H1 (cell line): ENCODE results near the gene DOLK. TPM values are rescaled to one million over a fixed set of nuclear protein-coding genes. Genes with fewer than 3 reads are reported as not detected.

Experiments used
- CTCF ChIA-PET: fragments of 300-600 bp; sonication (Branson Sonifier 250); formaldehyde crosslinking; loops from one replicate; lab custom pipeline; 2021; ENCODE audit not compliant: partially characterized antibody; lab: Charles Lee
- POLR2A ChIA-PET: fragments of 300-600 bp; sonication (Branson Sonifier 250); formaldehyde crosslinking; loops from one replicate; lab custom pipeline; 2021; ENCODE audit warnings: inconsistent platforms; ENCODE audit not compliant: partially characterized antibody; lab: Charles Lee
- DNase-seq, 2 experiments: peaks; one replicate each; pipeline versions ENCODE4 v3.0.0 to v3.0.0-alpha.2; 2010 to 2022; ENCODE audit warnings: low spot score in 2 of 2, low read depth in 1 of 2, mixed read lengths in 1 of 2
- FAIRE-seq: peaks from 2 replicates; lab custom pipeline; 2011; peaks lifted over from hg19 to GRCh38; lab: Jason Lieb, UNC
- H2AFZ ChIP-seq: 2 replicates; pipeline ENCODE4 v1.8.1; 2012; ENCODE audit warnings: low read length, inconsistent platforms
- H2AK5ac ChIP-seq: 2 replicates; pipeline ENCODE4 v1.6.1; 2013; ENCODE audit warnings: low read depth, low read length
- H2BK120ac ChIP-seq: replicated peaks from 2 replicates; pipeline ENCODE3; 2013; ENCODE audit warnings: low read depth, low read length, inconsistent platforms
- H2BK12ac ChIP-seq: 2 replicates; pipeline ENCODE4 v1.6.1; 2013; ENCODE audit warnings: low read depth, low read length
- H2BK15ac ChIP-seq: 2 replicates; pipeline ENCODE4 v1.6.1; 2013; ENCODE audit warnings: low read length
- H2BK20ac ChIP-seq: 2 replicates; pipeline ENCODE4 v1.6.1; 2013; ENCODE audit warnings: low read length
- H2BK5ac ChIP-seq: 2 replicates; pipeline ENCODE4 v1.6.1; 2013; ENCODE audit warnings: low read depth, low read length
- H3K14ac ChIP-seq: 2 replicates; pipeline ENCODE4 v1.6.1; 2013; ENCODE audit warnings: inconsistent platforms; ENCODE audit not compliant: insufficient read length
- H3K18ac ChIP-seq: 2 replicates; pipeline ENCODE4 v1.6.1; 2013; ENCODE audit warnings: low read length; ENCODE audit errors: extremely low read depth
- H3K23ac ChIP-seq: 2 replicates; pipeline ENCODE4 v1.6.1; 2013; ENCODE audit warnings: inconsistent platforms; ENCODE audit not compliant: insufficient read length
- H3K23me2 ChIP-seq: 2 replicates; pipeline ENCODE4 v1.6.1; 2013; ENCODE audit warnings: low read depth, low read length
- H3K27ac ChIP-seq: 2 replicates; pipeline ENCODE4 v1.6.1; 2011; ENCODE audit warnings: low read depth, low read length, inconsistent platforms
- H3K27me3 ChIP-seq, 4 experiments: replicated peaks in 1 of 4; 1 replicate in 1 of 4; 2 replicates in 3 of 4; pipeline versions ENCODE4 v1.6.1 to v1.8.1; 2011 to 2013; ENCODE audit warnings: low read length in 3 of 4, mild to moderate bottlenecking in 3 of 4, inconsistent platforms in 2 of 4, mixed read lengths in 2 of 4, moderate library complexity in 1 of 4; ENCODE audit not compliant: control insufficient read depth in 3 of 4, insufficient read depth in 3 of 4; ENCODE audit errors: extremely low read depth in 1 of 4
- H3K36me3 ChIP-seq, 4 experiments: 2 replicates each; pipeline versions ENCODE4 v1.6.1 to v1.8.1; 2011 to 2013; ENCODE audit warnings: mild to moderate bottlenecking in 4 of 4, low read length in 3 of 4, moderate library complexity in 2 of 4, control low read depth in 1 of 4, inconsistent platforms in 1 of 4; ENCODE audit not compliant: insufficient read depth in 4 of 4, control insufficient read depth in 2 of 4
- H3K4ac ChIP-seq: replicated peaks from 2 replicates; pipeline ENCODE3; 2013; ENCODE audit warnings: low read length, low read depth, mixed read lengths, inconsistent platforms; ENCODE audit not compliant: insufficient read length
- H3K4me1 ChIP-seq, 4 experiments: replicated peaks in 1 of 4; 1 replicate in 1 of 4; 2 replicates in 3 of 4; pipeline versions ENCODE4 v1.6.1 to v1.8.1; 2011 to 2013; ENCODE audit warnings: low read length in 3 of 4, inconsistent platforms in 2 of 4, mixed read lengths in 1 of 4; ENCODE audit not compliant: insufficient read depth in 4 of 4, control insufficient read depth in 3 of 4
- H3K4me2 ChIP-seq, 2 experiments: 2 replicates each; pipeline versions ENCODE4 v1.6.1 to v1.8.1; 2011 to 2013; ENCODE audit warnings: low read depth in 2 of 2, low read length in 2 of 2, control low read depth in 1 of 2, inconsistent platforms in 1 of 2, mild to moderate bottlenecking in 1 of 2; ENCODE audit not compliant: insufficient read depth in 1 of 2
- H3K4me3 ChIP-seq, 4 experiments: fragments of 200-600, 300-600 bp in 1 of 4; sonication (generic), shearing (Covaris generic), sonication (Bioruptor Twin) in 1 of 4; 2 replicates each; pipeline versions ENCODE4 v1.5.1 to v1.8.1; 2011 to 2016; ENCODE audit warnings: low read length in 4 of 4, low read depth in 3 of 4, control low read depth in 2 of 4, inconsistent platforms in 2 of 4, mild to moderate bottlenecking in 2 of 4, mixed read lengths in 1 of 4, moderate library complexity in 1 of 4; ENCODE audit not compliant: insufficient read depth in 2 of 4; ENCODE audit errors: extremely low read depth in 1 of 4
- H3K56ac ChIP-seq: replicated peaks from 2 replicates; pipeline ENCODE3; 2013; ENCODE audit warnings: low read depth, mild to moderate bottlenecking, mixed read lengths, low read length, inconsistent platforms; ENCODE audit not compliant: insufficient read length
- H3K79me1 ChIP-seq: 2 replicates; pipeline ENCODE4 v1.6.1; 2013; ENCODE audit warnings: low read depth, low read length, control low read depth
- H3K79me2 ChIP-seq, 2 experiments: 2 replicates each; pipeline versions ENCODE4 v1.6.1 to v1.8.1; 2012 to 2013; ENCODE audit warnings: low read length in 2 of 2, mild to moderate bottlenecking in 2 of 2, inconsistent platforms in 1 of 2; ENCODE audit not compliant: insufficient read depth in 2 of 2, control insufficient read depth in 1 of 2
- H3K9ac ChIP-seq, 4 experiments: replicated peaks in 1 of 4; 1 replicate in 1 of 4; 2 replicates in 3 of 4; pipeline versions ENCODE4 v1.6.1 to v1.8.1; 2011 to 2013; ENCODE audit warnings: low read depth in 3 of 4, low read length in 3 of 4, control low read depth in 2 of 4, mild to moderate bottlenecking in 2 of 4, moderate library complexity in 2 of 4, inconsistent platforms in 1 of 4; ENCODE audit errors: extremely low read depth in 1 of 4
- H3K9me3 ChIP-seq, 2 experiments: 2 replicates each; pipeline versions ENCODE4 v1.6.1 to v1.8.1; 2012 to 2013; ENCODE audit warnings: mild to moderate bottlenecking in 2 of 2, moderate library complexity in 2 of 2, control low read depth in 1 of 2, inconsistent platforms in 1 of 2, low read depth in 1 of 2, low read length in 1 of 2, mixed read lengths in 1 of 2; ENCODE audit not compliant: insufficient read depth in 2 of 2
- H4K20me1 ChIP-seq, 2 experiments: replicated peaks in 1 of 2; 2 replicates each; pipeline versions ENCODE3 to v1.8.1; 2011 to 2013; ENCODE audit warnings: inconsistent platforms in 2 of 2, low read length in 2 of 2, mild to moderate bottlenecking in 1 of 2; ENCODE audit not compliant: insufficient read depth in 2 of 2, control insufficient read depth in 1 of 2
- H4K5ac ChIP-seq: 2 replicates; pipeline ENCODE4 v1.6.1; 2013; ENCODE audit warnings: low read length, low read depth, mixed read lengths, inconsistent platforms; ENCODE audit not compliant: insufficient read length
- H4K8ac ChIP-seq: 2 replicates; pipeline ENCODE4 v1.8.0; 2013; ENCODE audit warnings: mild to moderate bottlenecking, moderate library complexity, low read length, inconsistent platforms; ENCODE audit not compliant: insufficient read depth; ENCODE audit errors: extremely low read depth
- H4K91ac ChIP-seq: replicated peaks from 2 replicates; pipeline ENCODE3; 2013; ENCODE audit warnings: low read length, mixed read lengths, inconsistent platforms; ENCODE audit not compliant: insufficient read length
- ATF3 ChIP-seq: IDR thresholded peaks from 2 replicates; pipeline ENCODE4 v1.6.1; 2011; ENCODE audit warnings: low read depth, mild to moderate bottlenecking, low read length; ENCODE audit not compliant: insufficient read depth
- CTCF ChIP-seq, 3 experiments: IDR thresholded peaks; 1 replicate in 2 of 3; 2 replicates in 1 of 3; pipeline versions ENCODE4 v1.5.1 to v1.6.1; 2011; ENCODE audit warnings: low read length in 3 of 3, mild to moderate bottlenecking in 3 of 3, inconsistent platforms in 2 of 3, low read depth in 1 of 3, moderate library complexity in 1 of 3; ENCODE audit not compliant: insufficient read depth in 1 of 3; ENCODE audit errors: control extremely low read depth in 1 of 3
- EGR1 ChIP-seq: IDR thresholded peaks from 2 replicates; pipeline ENCODE4 v1.6.1; 2011; ENCODE audit warnings: low read depth, low read length, borderline replicate concordance
- HDAC2 ChIP-seq, 2 experiments: fragments of 300-600 bp in 1 of 2; sonication (generic) in 1 of 2; IDR thresholded peaks; 2 replicates each; pipeline ENCODE4 v1.6.1; 2011 to 2012; ENCODE audit warnings: low read depth in 2 of 2, low read length in 2 of 2, mild to moderate bottlenecking in 2 of 2, moderate library complexity in 2 of 2, borderline replicate concordance in 1 of 2, inconsistent platforms in 1 of 2
- POU5F1 ChIP-seq: IDR thresholded peaks from 2 replicates; pipeline ENCODE4 v1.6.1; 2011; ENCODE audit warnings: low read depth, mild to moderate bottlenecking, low read length, moderate library complexity
- RBBP5 ChIP-seq: IDR thresholded peaks from 2 replicates; pipeline ENCODE4 v1.7.1; 2012; ENCODE audit warnings: low read depth, mild to moderate bottlenecking, inconsistent platforms, low read length, moderate library complexity, borderline replicate concordance
- RXRA ChIP-seq: IDR thresholded peaks from 2 replicates; pipeline ENCODE4 v1.6.1; 2011; ENCODE audit warnings: low read depth, mild to moderate bottlenecking, low read length, moderate library complexity; ENCODE audit not compliant: insufficient read depth
- SP4 ChIP-seq: IDR thresholded peaks from 2 replicates; pipeline ENCODE4 v1.6.1; 2012; ENCODE audit warnings: low read length, inconsistent platforms
- SRF ChIP-seq: IDR thresholded peaks from 2 replicates; pipeline ENCODE4 v1.6.1; 2011; ENCODE audit warnings: mild to moderate bottlenecking, low read depth, low read length, moderate library complexity
- WGBS, 2 experiments: shearing (Covaris generic) in 1 of 2; methylation state at CpG; one replicate each; pipeline versions ENCODE4 v1.1.6 to v1.1.7; 2013 to 2015; ENCODE audit warnings: low lambda C conversion rate in 2 of 2, mixed read lengths in 2 of 2, inconsistent platforms in 1 of 2, low coverage in 1 of 2, missing lambda C conversion rate in 1 of 2; ENCODE audit not compliant: insufficient replicate concordance in 2 of 2, insufficient coverage in 1 of 2, insufficient read length in 1 of 2; ENCODE audit errors: extremely low coverage in 1 of 2, missing lambda C conversion rate in 1 of 2; 5-methylcytosine and 5-hydroxymethylcytosine counted together
- polyA plus RNA-seq, 7 experiments: library from polyadenylated mRNA; depleted of rRNA in 3 of 7; stranded (reverse) in 5 of 7; unstranded in 2 of 7; fragments of >200 nt in 5 of 7; fragments of 200-250 nt in 2 of 7; gene quantifications; 1 replicate in 5 of 7; 2 replicates in 1 of 7; 4 replicates in 1 of 7; pipeline versions ENCODE4 v1.2.1 to v1.2.3, GENCODE V29; 2011 to 2013; ENCODE audit warnings: missing spikeins in 2 of 7, mixed read lengths in 2 of 7
- total RNA-seq: library from RNA; stranded (reverse); fragmentation: NEBNext Ultra II Directional; extraction: Animal tissue kit (Norgen Biotek cat#: 25700); gene quantifications from 2 replicates; pipeline ENCODE4 v1.2.1, GENCODE V29; 2021

The DOLK gene
- total and polyA plus RNA-seq, 2 of the 8 experiments (the other 6 are each of a cell fraction or from before 2014, with no cell fraction given): 17.2 to 44.3 TPM

- no peak overlapping the region for H2BK20ac ChIP-seq
- TF ChIP-seq HDAC2 (IDR thresholded peaks at IDR 0.05; ENCODE audit: borderline replicate concordance in 1 of 2, low read depth in 2 of 2, low read length in 2 of 2) (no peak), SP4 (no peak), POU5F1 (no peak), RXRA (no peak), RBBP5 (no peak), CTCF (IDR thresholded peaks at IDR 0.05; ENCODE audit: control extremely low read depth in 1 of 3, insufficient read depth in 1 of 3, low read depth in 1 of 3, low read length in 3 of 3) (no peak), SRF (no peak), EGR1 (no peak), ATF3 (no peak)
- no peak overlapping the region for H2BK12ac ChIP-seq
- H3K36me3 ChIP-seq: peaks cover 18 to 44% (median 35%) of the 10 kb centered on the region in 4 experiments; a peak in 7 of 8 replicates
- H2BK15ac ChIP-seq: no peak overlapping the region
- no peaks in the 10 kb centered on the region for H3K23me2 ChIP-seq
- no peak overlapping the region for H2AFZ ChIP-seq
- no peak for DNase-seq
- H3K4ac ChIP-seq: no peak overlapping the region
- H4K91ac ChIP-seq: no peak overlapping the region
- H3K79me1 ChIP-seq: peaks cover 15% of the 10 kb centered on the region
- ChIA-PET CTCF (interaction anchor here (1.7 to 3.2 kb wide), 4 partner anchors 13 to 19 kb away, joined by 7 to 24 read pairs (median 12); no protein-coding TSS in a partner anchor), POLR2A (interaction anchor here (0.9 to 4.3 kb wide), 2 partner anchors 11 to 27 kb away, joined by 4 to 14 read pairs; partner anchors contain the start of gene PHYHD1)
- no peak overlapping the region for H3K18ac ChIP-seq
- peaks cover 0 to 24% (median 18%) of the 10 kb centered on the region in 4 experiments; a peak in 6 of 7 replicates for H3K4me1 ChIP-seq
- H3K4me2 ChIP-seq: no peak overlapping the region
- no peak overlapping the region for H3K56ac ChIP-seq
- H3K27me3 ChIP-seq: no peaks in the 10 kb centered on the region
- no peak overlapping the region for H3K14ac ChIP-seq
- H3K9me3 ChIP-seq: no peaks in the 10 kb centered on the region
- H3K79me2 ChIP-seq: peaks cover 0 to 69% of the 10 kb centered on the region in 2 experiments; a peak in 2 of 4 replicates
- no peak for FAIRE-seq
- no peak overlapping the region for H3K9ac ChIP-seq
- H3K4me3 ChIP-seq: no peak overlapping the region
- no peak overlapping the region for H3K23ac ChIP-seq
- H3K27ac ChIP-seq: no peak overlapping the region; the same call in 1 of the 2 replicates
- H4K8ac ChIP-seq: no peak overlapping the region
- 91% methylated on average over 4 of the region's 4 CpGs; no CpG with 5 or more reads in 1 of the 2 experiments for WGBS, 2 experiments
- no peak overlapping the region for H2AK5ac ChIP-seq
- peaks cover 30% of the 10 kb centered on the region in 2 experiments for H4K20me1 ChIP-seq
- H2BK5ac ChIP-seq: no peak overlapping the region; the same call in 1 of the 2 replicates
- no peak overlapping the region for H2BK120ac ChIP-seq
- H4K5ac ChIP-seq: no peak overlapping the region
Observed at GRCh38 chr9:128909859-128910258, 37.5 kb downstream of the DOLK start.
